CD14-positive monocyte (primary cell): ENCODE results near the gene PTGER1. TPM values are rescaled to one million over a fixed set of nuclear protein-coding genes. Genes with fewer than 3 reads are reported as not detected.

ENCODE experiments used
- DNase-seq, 3 donors: peaks; one replicate each; pipeline ENCODE4 v3.0.0-alpha.2; 2011 to 2022
- H2AFZ ChIP-seq: 2 replicates; pipeline ENCODE4 v1.6.0; 2012; ENCODE audit warnings: mild to moderate bottlenecking, low read depth, low read length, inconsistent platforms; ENCODE audit not compliant: insufficient read depth, poor library complexity, severe bottlenecking
- H3K27ac ChIP-seq, 2 donors: 1 replicate in 1 of 2; 2 replicates in 1 of 2; pipeline ENCODE4 v1.5.1; 2012 to 2013; ENCODE audit warnings: low read length in 2 of 2, control low read depth in 1 of 2, inconsistent platforms in 1 of 2, low read depth in 1 of 2, mild to moderate bottlenecking in 1 of 2
- H3K27me3 ChIP-seq, 2 donors: one replicate each; pipeline versions ENCODE4 v1.6.0 to v1.6.1; 2011 to 2013; ENCODE audit warnings: low read length in 2 of 2; ENCODE audit not compliant: control insufficient read depth in 2 of 2, insufficient read depth in 2 of 2
- H3K36me3 ChIP-seq, 2 donors: replicated peaks in 1 of 2; 1 replicate in 1 of 2; 2 replicates in 1 of 2; pipeline versions ENCODE4 v1.5.1 to v1.6.1; 2012 to 2013; ENCODE audit warnings: low read length in 2 of 2, control low read depth in 1 of 2, inconsistent platforms in 1 of 2, mild to moderate bottlenecking in 1 of 2; ENCODE audit not compliant: insufficient read depth in 2 of 2, control insufficient read depth in 1 of 2
- H3K4me1 ChIP-seq, 2 donors: 1 replicate in 1 of 2; 2 replicates in 1 of 2; pipeline versions ENCODE4 v1.5.1 to v1.6.1; 2012 to 2013; ENCODE audit warnings: low read length in 2 of 2, control low read depth in 1 of 2, inconsistent platforms in 1 of 2, mild to moderate bottlenecking in 1 of 2, moderate library complexity in 1 of 2; ENCODE audit not compliant: insufficient read depth in 2 of 2, control insufficient read depth in 1 of 2
- H3K4me2 ChIP-seq: replicated peaks from 2 replicates; pipeline ENCODE3; 2012; ENCODE audit warnings: low read length, moderate library complexity, mild to moderate bottlenecking; ENCODE audit not compliant: poor library complexity, severe bottlenecking; ENCODE audit errors: extremely low read depth
- H3K4me3 ChIP-seq, 3 experiments: fragments of 200-600 bp in 1 of 3; sonication (generic) in 1 of 3; replicated peaks in 1 of 3; 1 replicate in 2 of 3; 2 replicates in 1 of 3; pipeline ENCODE4 v1.5.1; 2011 to 2013; ENCODE audit warnings: low read length in 3 of 3, mild to moderate bottlenecking in 3 of 3, control low read depth in 2 of 3, low read depth in 2 of 3, inconsistent platforms in 1 of 3, moderate library complexity in 1 of 3
- H3K79me2 ChIP-seq: 2 replicates; pipeline ENCODE4 v1.6.0; 2012; ENCODE audit warnings: mild to moderate bottlenecking, control low read depth, inconsistent platforms, low read length, moderate library complexity; ENCODE audit not compliant: insufficient read depth
- H3K9ac ChIP-seq: 2 replicates; pipeline ENCODE4 v1.6.0; 2017; ENCODE audit warnings: low read length, mild to moderate bottlenecking; ENCODE audit not compliant: insufficient read depth, poor library complexity, severe bottlenecking
- H3K9me3 ChIP-seq, 2 donors: replicated peaks in 1 of 2; 1 replicate in 1 of 2; 2 replicates in 1 of 2; pipeline versions ENCODE4 v1.5.1 to v1.6.1; 2012 to 2013; ENCODE audit warnings: low read length in 2 of 2, control low read depth in 1 of 2; ENCODE audit not compliant: control insufficient read depth in 1 of 2, insufficient read depth in 1 of 2
- H4K20me1 ChIP-seq: 2 replicates; pipeline ENCODE4 v1.6.0; 2012; ENCODE audit warnings: mild to moderate bottlenecking, low read length, control low read depth, moderate library complexity; ENCODE audit not compliant: insufficient read depth
- H3K27ac Mint-ChIP-seq, 7 donors: one replicate each; pipeline ENCODE4 v1.8.0; 2020; ENCODE audit warnings: mild to moderate bottlenecking in 7 of 7, mixed read lengths in 7 of 7, moderate library complexity in 6 of 7, inconsistent platforms in 2 of 7
- H3K27me3 Mint-ChIP-seq, 3 donors: one replicate each; pipeline ENCODE4 v1.8.0; 2021 to 2022; ENCODE audit warnings: low read depth in 3 of 3, mild to moderate bottlenecking in 3 of 3, mixed read lengths in 3 of 3, moderate library complexity in 3 of 3, inconsistent platforms in 1 of 3
- H3K36me3 Mint-ChIP-seq, 2 donors: one replicate each; pipeline ENCODE4 v1.8.0; 2020; ENCODE audit warnings: mixed read lengths in 2 of 2, inconsistent platforms in 1 of 2, mild to moderate bottlenecking in 1 of 2
- H3K4me1 Mint-ChIP-seq: one replicate; pipeline ENCODE4 v1.8.0; 2020; ENCODE audit warnings: mild to moderate bottlenecking, mixed read lengths
- H3K4me3 Mint-ChIP-seq, 2 donors: one replicate each; pipeline ENCODE4 v1.8.0; 2020; ENCODE audit warnings: mild to moderate bottlenecking in 2 of 2, mixed read lengths in 2 of 2, moderate library complexity in 1 of 2
- H3K9me3 Mint-ChIP-seq, 7 donors: one replicate each; pipeline ENCODE4 v1.8.0; 2020 to 2022; ENCODE audit warnings: mixed read lengths in 7 of 7, mild to moderate bottlenecking in 6 of 7, moderate library complexity in 6 of 7, inconsistent platforms in 2 of 7
- WGBS: methylation state at CpG from one replicate; pipeline ENCODE4 v1.1.5; 2013; ENCODE audit warnings: missing lambda C conversion rate; ENCODE audit not compliant: insufficient coverage; 5-methylcytosine and 5-hydroxymethylcytosine counted together
- intact Hi-C, 2 donors: fragments of 100-400 bp; cut with micrococcal nuclease; formaldehyde crosslinking; loops; one replicate each; pipeline versions ENCODE4 v1.15.0 to v1.15.1; 2023
- polyA plus RNA-seq, 3 donors: library from polyadenylated mRNA; depleted of rRNA in 1 of 3; unstranded in 2 of 3; stranded (reverse) in 1 of 3; fragments of 300-500 nt in 2 of 3; fragments of >200 nt in 1 of 3; fragmentation: Illumina TruSeq in 2 of 3; gene quantifications; 1 replicate in 2 of 3; 2 replicates in 1 of 3; pipeline ENCODE4 v1.2.3, GENCODE V29; 2012 to 2021
- TF ChIP-seq, protein P1 (sequence below): fragments of 200-600 bp; IDR thresholded peaks from one replicate; pipeline ENCODE4 v1.8.0; 2022; ENCODE audit warnings: antibody characterized with exemption, mild to moderate bottlenecking

The PTGER1 gene
- polyA plus RNA-seq, 3 donors = not detected

- H3K36me3 Mint-ChIP-seq = peaks cover 3 to 7% of the 10 kb centered on the region in 2 donors
- H3K27ac ChIP-seq = no peak overlapping the region
- no peak overlapping the region for H2AFZ ChIP-seq
- no peaks in the 10 kb centered on the region for H4K20me1 ChIP-seq
- H3K4me2 ChIP-seq = no peak overlapping the region
- H3K36me3 ChIP-seq = no peaks in the 10 kb centered on the region
- H3K9ac ChIP-seq = no peak overlapping the region
- peaks cover 25 to 57% (median 32%) of the 10 kb centered on the region in 3 donors for H3K27me3 Mint-ChIP-seq
- peaks cover 10 to 33% of the 10 kb centered on the region in 2 donors for H3K27me3 ChIP-seq
- peaks cover 0 to 10% (median 1%) of the 10 kb centered on the region in 7 donors for H3K9me3 Mint-ChIP-seq
- intact Hi-C loops = loop anchor here (5.0 to 10.0 kb wide), 2 partner anchors 41 to 283 kb away; no protein-coding TSS in a partner anchor
- no peak overlapping the region for H3K4me3 ChIP-seq
- peaks cover 38 to 53% of the 10 kb centered on the region in 2 donors for H3K4me1 ChIP-seq
- no peaks in the 10 kb centered on the region for H3K9me3 ChIP-seq
- H3K27ac Mint-ChIP-seq = peak overlapping the region in 1 of 7 donors; percentile 74
- no peaks in the 10 kb centered on the region for H3K79me2 ChIP-seq
- H3K4me1 Mint-ChIP-seq = peaks cover 29% of the 10 kb centered on the region
- DNase-seq = no peak
- TF ChIP-seq, protein P1, sequence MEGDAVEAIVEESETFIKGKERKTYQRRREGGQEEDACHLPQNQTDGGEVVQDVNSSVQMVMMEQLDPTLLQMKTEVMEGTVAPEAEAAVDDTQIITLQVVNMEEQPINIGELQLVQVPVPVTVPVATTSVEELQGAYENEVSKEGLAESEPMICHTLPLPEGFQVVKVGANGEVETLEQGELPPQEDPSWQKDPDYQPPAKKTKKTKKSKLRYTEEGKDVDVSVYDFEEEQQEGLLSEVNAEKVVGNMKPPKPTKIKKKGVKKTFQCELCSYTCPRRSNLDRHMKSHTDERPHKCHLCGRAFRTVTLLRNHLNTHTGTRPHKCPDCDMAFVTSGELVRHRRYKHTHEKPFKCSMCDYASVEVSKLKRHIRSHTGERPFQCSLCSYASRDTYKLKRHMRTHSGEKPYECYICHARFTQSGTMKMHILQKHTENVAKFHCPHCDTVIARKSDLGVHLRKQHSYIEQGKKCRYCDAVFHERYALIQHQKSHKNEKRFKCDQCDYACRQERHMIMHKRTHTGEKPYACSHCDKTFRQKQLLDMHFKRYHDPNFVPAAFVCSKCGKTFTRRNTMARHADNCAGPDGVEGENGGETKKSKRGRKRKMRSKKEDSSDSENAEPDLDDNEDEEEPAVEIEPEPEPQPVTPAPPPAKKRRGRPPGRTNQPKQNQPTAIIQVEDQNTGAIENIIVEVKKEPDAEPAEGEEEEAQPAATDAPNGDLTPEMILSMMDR = no peak
- H3K4me3 Mint-ChIP-seq = no peak overlapping the region
- WGBS = 94% methylated on average over 14 of the region's 24 CpGs
Measured at GRCh38 chr19:14478113-14478545, 3.0 kb upstream of the PTGER1 start.

GRCh38 chr19:14477418-14478112 is 2.4 kb upstream of the PTGER1 start:
- H3K4me1 Mint-ChIP-seq = peaks cover 33% of the 10 kb centered on the region
- H3K27me3 ChIP-seq = peaks cover 15 to 38% of the 10 kb centered on the region in 2 donors
- no peak overlapping the region for H3K9ac ChIP-seq
- H3K4me2 ChIP-seq = no peak overlapping the region
- H3K27me3 Mint-ChIP-seq = peaks cover 31 to 63% (median 38%) of the 10 kb centered on the region in 3 donors
- no peaks in the 10 kb centered on the region for H3K79me2 ChIP-seq
- H2AFZ ChIP-seq = no peak overlapping the region
- no peak overlapping the region for H3K4me3 ChIP-seq
- no peak overlapping the region for H3K4me3 Mint-ChIP-seq
- H4K20me1 ChIP-seq = peaks cover 3% of the 10 kb centered on the region
- H3K27ac ChIP-seq = no peak overlapping the region
- H3K9me3 ChIP-seq = peaks cover 0 to 3% of the 10 kb centered on the region in 2 donors
- H3K27ac Mint-ChIP-seq = peak overlapping the region in 2 of 7 donors; percentile 25 to 40
- no peak for DNase-seq
- TF ChIP-seq, protein P1 = no peak
- peaks cover 0 to 12% (median 4%) of the 10 kb centered on the region in 7 donors for H3K9me3 Mint-ChIP-seq
- no peaks in the 10 kb centered on the region for H3K36me3 ChIP-seq
- WGBS = no CpG with 5 or more reads among the region's 10 CpGs
- intact Hi-C loops = loop anchor here (5.0 to 10.0 kb wide), 2 partner anchors 40 to 283 kb away; no protein-coding TSS in a partner anchor
- peaks cover 41 to 58% of the 10 kb centered on the region in 2 donors for H3K4me1 ChIP-seq
- H3K36me3 Mint-ChIP-seq = peaks cover 5 to 7% of the 10 kb centered on the region in 2 donors
